Measurements from ENCODE around the gene KMT2A. TPM values are rescaled to one million over a fixed set of nuclear protein-coding genes. Genes with fewer than 3 reads are reported as not detected.
"Not testable (repeated sequence)": the region's sequence is repeated elsewhere in the genome, so short reads cannot be mapped to it uniquely, and the experiment has no call there.

The KMT2A gene
- polyA plus RNA-seq, 1 donor, result 34.8 TPM

DNA sequence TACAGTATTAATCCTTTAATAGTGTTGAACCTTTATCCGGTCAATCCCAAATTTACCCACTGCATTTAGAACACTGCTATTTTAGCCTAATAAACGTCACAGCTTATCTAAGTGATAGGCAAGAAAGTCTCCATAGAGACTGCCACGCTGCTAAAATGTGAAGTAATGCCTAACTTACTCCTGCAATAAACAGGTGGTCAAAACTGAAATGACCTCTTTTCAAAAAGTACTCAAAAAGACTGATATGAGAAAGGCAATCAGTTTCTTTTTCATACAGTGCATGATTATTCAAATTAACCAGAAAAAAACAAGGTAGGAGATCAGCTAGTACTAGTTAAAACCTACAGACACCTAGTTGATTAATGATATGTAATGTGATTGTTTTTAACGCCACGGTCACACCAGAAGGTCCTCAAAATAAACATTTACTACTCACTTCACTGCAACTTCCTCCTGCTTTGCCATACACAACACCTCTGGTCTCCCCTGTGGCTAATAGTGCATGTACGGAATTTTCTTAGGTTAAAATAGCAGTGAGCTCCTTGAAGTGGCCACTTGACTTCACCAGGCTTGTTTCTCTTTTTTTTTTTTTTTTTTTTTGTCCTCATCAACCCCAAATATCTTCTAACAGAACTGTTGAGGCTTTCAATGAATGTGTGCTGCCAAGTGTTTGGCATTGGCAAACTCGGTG is 26.1 kb upstream of the KMT2A start:
- Histone ChIP-seq H3K36me3 (ENCODE audit: control insufficient read depth, insufficient read depth, low read length) (peaks cover 19% of the 10 kb centered on the region), H3K9me3 (ENCODE audit: control insufficient read depth, low read depth, low read length) (no peaks in the 10 kb centered on the region), H3K4me3 (ENCODE audit: low read length) (no peak overlapping the region), H3K27ac (ENCODE audit: low read length) (no peak overlapping the region), H3K4me1 (ENCODE audit: control insufficient read depth, insufficient read depth, low read length) (no peaks in the 10 kb centered on the region), H3K27me3 (ENCODE audit: control insufficient read depth, insufficient read depth, low read length) (no peaks in the 10 kb centered on the region)
- 60% methylated on average over 2 of the region's 7 CpGs for WGBS (ENCODE audit: insufficient coverage, low lambda C conversion rate)
- DNase-seq, result no peak

DNA sequence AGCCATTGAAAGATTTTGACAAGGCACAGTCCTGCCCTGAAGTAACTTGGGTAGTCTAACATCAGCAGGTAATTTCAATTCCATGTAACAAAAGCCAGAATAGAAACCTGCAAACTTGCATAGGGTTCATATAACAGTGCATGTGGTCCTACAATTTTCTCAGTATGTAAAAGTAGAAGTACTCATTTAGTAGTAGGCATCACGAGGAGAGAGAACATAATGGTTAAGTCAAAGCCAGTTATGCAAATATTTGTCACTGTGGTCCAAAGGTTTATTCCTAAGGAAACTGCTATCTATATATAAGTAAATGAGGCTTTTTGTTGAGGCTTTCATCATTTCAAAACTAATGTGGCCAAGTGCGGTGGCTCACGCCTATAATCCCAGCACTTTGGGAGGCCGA is 24.8 kb upstream of the KMT2A start:
- no peaks in the 10 kb centered on the region for H3K27me3 ChIP-seq (ENCODE audit: control insufficient read depth, insufficient read depth, low read length)
- peak; percentile 55 to 79 for DNase-seq
- H3K9me3 ChIP-seq (ENCODE audit: control insufficient read depth, low read depth, low read length), result no peaks in the 10 kb centered on the region
- no peak overlapping the region for H3K27ac ChIP-seq (ENCODE audit: low read length)
- no peaks in the 10 kb centered on the region for H3K4me1 ChIP-seq (ENCODE audit: control insufficient read depth, insufficient read depth, low read length)
- no CpG with 5 or more reads among the region's 4 CpGs for WGBS (ENCODE audit: insufficient coverage, low lambda C conversion rate)
- peaks cover 14% of the 10 kb centered on the region for H3K36me3 ChIP-seq (ENCODE audit: control insufficient read depth, insufficient read depth, low read length)
- no peak overlapping the region for H3K4me3 ChIP-seq (ENCODE audit: low read length)

DNA sequence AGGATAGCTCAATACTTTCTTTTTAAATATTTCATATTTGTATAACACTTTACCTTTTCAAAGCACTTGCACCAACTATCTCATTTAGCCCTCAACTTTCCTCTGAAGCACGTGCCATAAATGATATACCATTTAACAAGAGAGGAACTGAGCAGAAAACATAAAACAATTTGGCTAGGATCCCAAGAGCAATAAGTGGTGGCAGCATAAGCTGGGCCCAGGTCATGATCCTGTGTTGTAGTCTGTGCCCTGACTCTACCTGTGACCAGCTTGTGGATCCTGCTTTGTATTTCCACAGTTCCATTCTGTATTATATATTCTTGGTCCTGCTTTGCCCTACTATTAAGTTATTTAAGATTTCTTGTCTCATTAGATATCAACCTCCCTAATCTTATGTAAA is 23.4 kb upstream of the KMT2A start:
- WGBS (ENCODE audit: insufficient coverage, low lambda C conversion rate), result no CpG with 5 or more reads among the region's 1 CpG
- no peaks in the 10 kb centered on the region for H3K27me3 ChIP-seq (ENCODE audit: control insufficient read depth, insufficient read depth, low read length)
- H3K9me3 ChIP-seq (ENCODE audit: control insufficient read depth, low read depth, low read length), result no peaks in the 10 kb centered on the region
- no peak overlapping the region for H3K27ac ChIP-seq (ENCODE audit: low read length)
- H3K4me3 ChIP-seq (ENCODE audit: low read length), result no peak overlapping the region
- H3K36me3 ChIP-seq (ENCODE audit: control insufficient read depth, insufficient read depth, low read length), result peaks cover 3% of the 10 kb centered on the region
- DNase-seq, result no peak
- no peaks in the 10 kb centered on the region for H3K4me1 ChIP-seq (ENCODE audit: control insufficient read depth, insufficient read depth, low read length)

DNA sequence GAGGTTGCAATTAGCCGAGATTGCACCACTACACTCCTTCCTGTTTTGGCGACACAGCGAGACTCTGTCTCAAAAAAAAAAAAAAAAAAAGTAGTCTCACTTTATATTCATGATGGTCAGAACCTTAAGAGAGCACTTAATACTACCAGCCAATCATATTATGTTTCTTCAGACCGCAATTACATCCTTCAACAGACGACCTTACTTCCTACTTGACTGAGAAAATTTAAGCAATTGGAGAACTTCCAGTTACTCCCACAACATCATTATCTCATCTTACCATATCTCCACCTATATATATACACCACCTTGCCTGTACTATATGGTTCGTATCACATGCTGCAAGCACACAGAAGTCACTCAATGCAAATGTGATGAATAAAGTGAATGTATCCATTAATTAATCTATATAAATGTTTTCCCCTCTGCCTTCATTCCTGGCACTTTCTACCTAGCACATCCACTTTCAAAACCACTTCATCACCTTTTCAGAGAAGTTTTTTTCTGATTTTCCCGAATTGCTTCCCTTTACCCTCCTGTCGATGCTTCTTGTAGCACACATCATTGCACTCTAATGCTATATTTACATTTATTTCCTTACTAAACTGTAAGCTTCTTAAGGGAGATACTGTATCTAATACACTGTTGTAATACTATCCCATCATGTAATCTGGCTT is 21.1 kb upstream of the KMT2A start:
- no peak overlapping the region for H3K27ac ChIP-seq (ENCODE audit: low read length)
- DNase-seq, result no peak
- no peak overlapping the region for H3K4me3 ChIP-seq (ENCODE audit: low read length)
- H3K36me3 ChIP-seq (ENCODE audit: control insufficient read depth, insufficient read depth, low read length), result no peaks in the 10 kb centered on the region
- H3K4me1 ChIP-seq (ENCODE audit: control insufficient read depth, insufficient read depth, low read length), result no peaks in the 10 kb centered on the region
- WGBS (ENCODE audit: insufficient coverage, low lambda C conversion rate), result 75% methylated on average over 1 of the region's 8 CpGs
- H3K9me3 ChIP-seq (ENCODE audit: control insufficient read depth, low read depth, low read length), result no peaks in the 10 kb centered on the region
- no peaks in the 10 kb centered on the region for H3K27me3 ChIP-seq (ENCODE audit: control insufficient read depth, insufficient read depth, low read length)

DNA sequence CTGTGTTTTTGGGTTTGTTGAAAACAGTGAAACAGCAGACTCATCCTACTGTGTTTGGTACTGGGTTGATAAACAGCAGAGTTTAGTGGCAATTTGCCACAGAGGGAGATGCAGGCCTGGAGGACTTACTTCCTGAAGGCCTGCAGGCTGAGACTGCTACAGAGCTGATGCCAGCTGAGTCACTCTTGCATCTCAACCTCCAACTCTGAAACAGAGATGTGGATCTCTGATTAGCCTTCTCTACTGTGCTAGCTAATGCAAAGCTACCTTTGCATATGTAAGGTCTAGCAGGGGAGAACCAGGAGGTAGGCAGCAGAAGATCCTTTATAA is 20.6 kb upstream of the KMT2A start:
- H3K36me3 ChIP-seq (ENCODE audit: control insufficient read depth, insufficient read depth, low read length), result no peaks in the 10 kb centered on the region
- peak in 1 of 2 donors; percentile 8 for DNase-seq
- H3K4me1 ChIP-seq (ENCODE audit: control insufficient read depth, insufficient read depth, low read length), result no peaks in the 10 kb centered on the region
- no peaks in the 10 kb centered on the region for H3K9me3 ChIP-seq (ENCODE audit: control insufficient read depth, low read depth, low read length)
- H3K27ac ChIP-seq (ENCODE audit: low read length), result no peak overlapping the region
- no peak overlapping the region for H3K4me3 ChIP-seq (ENCODE audit: low read length)
- H3K27me3 ChIP-seq (ENCODE audit: control insufficient read depth, insufficient read depth, low read length), result no peaks in the 10 kb centered on the region

DNA sequence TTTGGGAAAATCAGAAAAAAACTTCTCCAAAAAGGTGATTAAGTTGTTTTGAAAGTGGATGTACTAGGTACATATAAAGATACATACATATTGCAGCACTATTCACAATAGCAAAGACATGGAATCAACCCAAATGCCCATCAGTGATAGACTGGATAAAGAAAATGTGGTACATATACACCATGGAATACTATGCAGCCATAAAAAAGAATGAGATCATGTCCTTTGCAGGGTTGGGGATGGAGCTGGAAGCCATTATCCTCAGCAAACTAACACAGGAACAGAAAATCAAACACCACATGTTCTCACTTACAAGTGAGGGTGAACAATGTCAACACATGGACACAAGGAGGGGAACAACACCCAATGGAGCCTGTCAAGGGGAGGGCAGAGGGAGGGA is 19.4 kb upstream of the KMT2A start:
- H3K27me3 ChIP-seq (ENCODE audit: control insufficient read depth, insufficient read depth, low read length); H3K36me3 ChIP-seq (ENCODE audit: control insufficient read depth, insufficient read depth, low read length); H3K9me3 ChIP-seq (ENCODE audit: control insufficient read depth, low read depth, low read length); H3K4me3 ChIP-seq (ENCODE audit: low read length); H3K4me1 ChIP-seq (ENCODE audit: control insufficient read depth, insufficient read depth, low read length); DNase-seq; H3K27ac ChIP-seq (ENCODE audit: low read length): not testable (repeated sequence)

DNA sequence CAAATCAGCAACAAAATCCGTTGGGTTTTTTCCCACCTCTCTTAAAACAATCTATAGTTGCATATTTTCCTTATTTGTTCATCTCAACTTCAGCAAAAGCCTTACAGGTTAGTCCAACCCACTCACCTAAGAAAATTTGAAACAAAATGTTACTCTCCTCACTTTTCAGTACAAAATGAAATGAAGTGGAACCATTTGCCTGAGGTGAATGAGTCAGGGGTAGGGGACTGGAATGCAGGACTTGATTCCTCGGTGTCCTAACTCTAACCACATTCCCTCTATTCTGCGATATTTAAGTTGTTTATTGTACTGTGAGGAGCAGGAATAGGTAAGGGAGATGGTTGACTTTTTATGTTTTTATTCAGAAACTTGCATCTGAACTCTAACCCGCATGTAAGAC is 18.5 kb upstream of the KMT2A start:
- no peaks in the 10 kb centered on the region for H3K9me3 ChIP-seq (ENCODE audit: control insufficient read depth, low read depth, low read length)
- H3K4me1 ChIP-seq (ENCODE audit: control insufficient read depth, insufficient read depth, low read length), result no peaks in the 10 kb centered on the region
- H3K4me3 ChIP-seq (ENCODE audit: low read length), result peak overlapping the region; percentile 5
- no peaks in the 10 kb centered on the region for H3K36me3 ChIP-seq (ENCODE audit: control insufficient read depth, insufficient read depth, low read length)
- DNase-seq, result no peak
- H3K27me3 ChIP-seq (ENCODE audit: control insufficient read depth, insufficient read depth, low read length), result no peaks in the 10 kb centered on the region
- H3K27ac ChIP-seq (ENCODE audit: low read length), result no peak overlapping the region
- no CpG with 5 or more reads among the region's 4 CpGs for WGBS (ENCODE audit: insufficient coverage, low lambda C conversion rate)

DNA sequence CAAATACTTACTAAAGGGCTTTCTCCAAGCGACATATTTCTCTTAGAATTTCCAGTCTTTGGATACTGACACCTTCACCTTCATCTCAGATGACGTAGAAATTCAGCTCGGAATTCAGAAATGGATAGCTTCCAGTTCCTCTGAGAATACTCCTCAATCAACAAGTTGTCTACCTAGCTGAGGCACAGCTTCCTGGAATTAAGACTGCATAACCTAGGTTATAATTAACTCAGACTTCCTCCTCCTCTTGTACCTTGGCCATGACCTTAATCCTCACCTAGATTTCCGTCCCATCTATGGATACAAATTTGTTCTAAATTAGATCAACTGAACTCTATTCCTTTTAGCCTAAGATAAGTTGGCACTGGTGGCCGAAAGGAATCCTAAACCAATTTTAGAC is 17.5 kb upstream of the KMT2A start:
- Histone ChIP-seq H3K36me3 (ENCODE audit: control insufficient read depth, insufficient read depth, low read length) (no peaks in the 10 kb centered on the region), H3K27me3 (ENCODE audit: control insufficient read depth, insufficient read depth, low read length) (no peaks in the 10 kb centered on the region), H3K4me1 (ENCODE audit: control insufficient read depth, insufficient read depth, low read length) (no peaks in the 10 kb centered on the region), H3K9me3 (ENCODE audit: control insufficient read depth, low read depth, low read length) (no peaks in the 10 kb centered on the region), H3K27ac (ENCODE audit: low read length) (peak overlapping the region; percentile 45), H3K4me3 (ENCODE audit: low read length) (no peak overlapping the region)
- 42% methylated on average over 2 of the region's 5 CpGs for whole genome bisulfite sequencing (ENCODE audit: insufficient coverage, low lambda C conversion rate)
- peak; percentile 19 to 67 for DNase-seq

DNA sequence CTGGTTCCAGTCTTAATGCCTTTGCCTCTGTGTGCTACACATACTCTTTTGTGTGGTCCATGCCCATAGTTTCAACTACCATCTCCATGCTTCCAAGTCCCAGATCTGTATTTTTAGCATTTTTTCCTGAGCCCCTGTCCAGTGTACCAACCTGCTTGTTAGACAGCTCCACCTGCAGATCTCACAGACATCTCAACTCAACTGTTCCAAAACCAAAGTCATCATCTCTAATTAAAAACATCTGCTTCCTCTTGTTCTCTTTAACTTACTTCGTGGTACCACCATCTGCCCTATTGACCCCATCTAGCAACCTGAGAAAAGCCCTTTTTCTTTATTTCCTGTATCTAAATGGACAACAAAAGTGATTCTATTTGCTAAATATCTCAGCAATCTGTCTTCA is 8.6 kb upstream of the KMT2A start:
- no peaks in the 10 kb centered on the region for H3K27me3 ChIP-seq (ENCODE audit: control insufficient read depth, insufficient read depth, low read length)
- no peak overlapping the region for H3K4me3 ChIP-seq (ENCODE audit: low read length)
- no peak for DNase-seq
- WGBS (ENCODE audit: insufficient coverage, low lambda C conversion rate), result 0% methylated on average over 1 of the region's 1 CpG
- H3K9me3 ChIP-seq (ENCODE audit: control insufficient read depth, low read depth, low read length), result no peaks in the 10 kb centered on the region
- H3K36me3 ChIP-seq (ENCODE audit: control insufficient read depth, insufficient read depth, low read length), result no peaks in the 10 kb centered on the region
- H3K4me1 ChIP-seq (ENCODE audit: control insufficient read depth, insufficient read depth, low read length), result no peaks in the 10 kb centered on the region
- no peak overlapping the region for H3K27ac ChIP-seq (ENCODE audit: low read length)

DNA sequence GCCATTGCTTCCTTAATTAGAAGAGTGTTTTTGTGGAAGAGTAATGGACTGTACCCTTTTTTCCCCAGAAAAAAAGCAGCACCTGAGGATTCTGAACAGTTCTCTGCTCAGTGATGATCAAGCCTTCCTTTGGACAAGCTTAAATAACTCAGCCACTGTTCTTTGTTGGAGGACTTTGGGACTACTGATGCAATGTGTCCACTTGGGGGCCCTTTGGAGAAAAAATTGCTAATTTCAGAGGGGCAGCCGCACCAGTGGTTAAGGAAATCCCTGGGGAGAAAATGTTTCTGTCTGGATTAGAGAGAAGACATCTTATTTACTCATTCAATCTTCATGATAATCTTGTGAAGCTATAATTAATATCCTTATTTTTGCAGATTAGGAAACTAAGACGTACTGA is 5.3 kb upstream of the KMT2A start:
- 40% methylated on average over 1 of the region's 2 CpGs for WGBS (ENCODE audit: insufficient coverage, low lambda C conversion rate)
- no peaks in the 10 kb centered on the region for H3K27me3 ChIP-seq (ENCODE audit: control insufficient read depth, insufficient read depth, low read length)
- no peak overlapping the region for H3K4me3 ChIP-seq (ENCODE audit: low read length)
- peaks cover 3% of the 10 kb centered on the region for H3K4me1 ChIP-seq (ENCODE audit: control insufficient read depth, insufficient read depth, low read length)
- H3K36me3 ChIP-seq (ENCODE audit: control insufficient read depth, insufficient read depth, low read length), result no peaks in the 10 kb centered on the region
- H3K27ac ChIP-seq (ENCODE audit: low read length), result no peak overlapping the region
- no peak for DNase-seq
- no peaks in the 10 kb centered on the region for H3K9me3 ChIP-seq (ENCODE audit: control insufficient read depth, low read depth, low read length)

DNA sequence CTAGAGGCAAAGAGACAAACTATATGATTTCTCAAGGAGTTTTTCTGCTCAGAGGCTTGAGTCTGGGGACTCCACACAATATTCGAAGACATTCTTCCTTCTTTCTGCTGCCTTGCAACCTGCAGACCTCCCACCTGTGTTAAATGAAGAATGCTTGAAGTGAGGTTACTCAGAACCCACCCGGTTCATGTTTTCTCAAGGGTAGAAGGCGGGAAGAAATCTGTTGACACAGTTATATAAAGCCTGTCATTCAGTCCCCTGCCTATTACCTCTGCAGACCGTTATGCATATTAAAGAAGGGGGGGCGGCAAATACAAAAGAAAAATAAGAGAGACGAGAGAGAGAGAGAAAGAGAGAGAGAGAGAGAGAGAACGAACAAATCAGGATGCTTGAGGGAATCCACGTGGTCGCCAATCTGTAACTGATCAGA is 2.2 kb upstream of the KMT2A start:
- peak in 1 of 2 donors; percentile 4 for DNase-seq
- no peaks in the 10 kb centered on the region for H3K9me3 ChIP-seq (ENCODE audit: control insufficient read depth, low read depth, low read length)
- WGBS (ENCODE audit: insufficient coverage, low lambda C conversion rate), result 0% methylated on average over 3 of the region's 9 CpGs
- no peaks in the 10 kb centered on the region for H3K27me3 ChIP-seq (ENCODE audit: control insufficient read depth, insufficient read depth, low read length)
- no peaks in the 10 kb centered on the region for H3K36me3 ChIP-seq (ENCODE audit: control insufficient read depth, insufficient read depth, low read length)
- H3K27ac ChIP-seq (ENCODE audit: low read length), result no peak overlapping the region
- peaks cover 9% of the 10 kb centered on the region for H3K4me1 ChIP-seq (ENCODE audit: control insufficient read depth, insufficient read depth, low read length)
- H3K4me3 ChIP-seq (ENCODE audit: low read length), result peak overlapping the region; percentile 75

Measured in large intestine (tissue), 3 donors.